Smooth muscle cell of the brain vasculature (primary cell): Measurements from ENCODE around the gene LMBRD1.
"Not testable (repeated sequence)": the region's sequence is repeated elsewhere in the genome, so short reads cannot be mapped to it uniquely, and the experiment has no call there.

Experiments used
- DNase-seq: peaks from one replicate; pipeline ENCODE4 v3.0.0-alpha.2; 2012; ENCODE audit warnings: low read depth, low spot score

Gene LMBRD1

GRCh38 chr6:69798796-69799195 is 2.0 kb upstream of the LMBRD1 start:
- not testable (repeated sequence) for DNase-seq

- no peak for DNase-seq
Observed at GRCh38 chr6:69796073-69796641, 653 bp downstream of the LMBRD1 start.

- DNase-seq: no peak
Observed at GRCh38 chr6:69795469-69796072, 1.2 kb downstream of the LMBRD1 start.

GRCh38 chr6:69792292-69792691 is 4.5 kb downstream of the LMBRD1 start:
- no peak for DNase-seq

GRCh38 chr6:69791065-69791471 is 5.7 kb downstream of the LMBRD1 start:
- DNase-seq: no peak

- no peak for DNase-seq
Observed at GRCh38 chr6:69790629-69791028, 6.2 kb downstream of the LMBRD1 start.

GRCh38 chr6:69789578-69789977 is 7.2 kb downstream of the LMBRD1 start:
- DNase-seq: no peak

- DNase-seq: not testable (repeated sequence)
Observed at GRCh38 chr6:69787436-69787835, 9.4 kb downstream of the LMBRD1 start.

- DNase-seq: no peak
Observed at GRCh38 chr6:69785697-69786096, 11.1 kb downstream of the LMBRD1 start.

GRCh38 chr6:69784595-69785377 is 12.0 kb downstream of the LMBRD1 start:
- no peak for DNase-seq

GRCh38 chr6:69783108-69783507 is 13.7 kb downstream of the LMBRD1 start:
- no peak for DNase-seq

- DNase-seq: no peak
Observed at GRCh38 chr6:69780585-69781178, 16.1 kb downstream of the LMBRD1 start.

GRCh38 chr6:69775941-69776340 is 20.9 kb downstream of the LMBRD1 start:
- DNase-seq: no peak

- no peak for DNase-seq
Observed at GRCh38 chr6:69775585-69775849, 21.3 kb downstream of the LMBRD1 start.

GRCh38 chr6:69774740-69775584 is 21.8 kb downstream of the LMBRD1 start:
- DNase-seq: no peak

- no peak for DNase-seq
Observed at GRCh38 chr6:69771158-69771906, 25.5 kb downstream of the LMBRD1 start.

GRCh38 chr6:69768664-69769063 is 28.1 kb downstream of the LMBRD1 start:
- DNase-seq: no peak

GRCh38 chr6:69763763-69764162 is 33.0 kb downstream of the LMBRD1 start:
- no peak for DNase-seq

GRCh38 chr6:69761853-69762252 is 35.0 kb downstream of the LMBRD1 start:
- DNase-seq: no peak

- DNase-seq: no peak
Observed at GRCh38 chr6:69758214-69758613, 38.6 kb downstream of the LMBRD1 start.

GRCh38 chr6:69756907-69757306 is 39.9 kb downstream of the LMBRD1 start:
- DNase-seq: no peak
